ENCODE results near the gene UBE2R2.
"Not testable (repeated sequence)": the region's sequence is repeated elsewhere in the genome, so short reads cannot be mapped to it uniquely, and the experiment has no call there.

UBE2R2 gene

GRCh38 chr9:33932078-33932807 is 115.3 kb downstream of the UBE2R2 start:
- DNase-seq: no peak

GRCh38 chr9:33934188-33934878 is 117.4 kb downstream of the UBE2R2 start:
- DNase-seq: no peak

- DNase-seq: peak; percentile 42
Measured at GRCh38 chr9:33939924-33940874, 123.2 kb downstream of the UBE2R2 start.

GRCh38 chr9:33942471-33943083 is 125.6 kb downstream of the UBE2R2 start:
- no peak for DNase-seq

GRCh38 chr9:33943389-33943788 is 126.4 kb downstream of the UBE2R2 start:
- DNase-seq: no peak

GRCh38 chr9:33946779-33947535 is 130.0 kb downstream of the UBE2R2 start:
- no peak for DNase-seq

GRCh38 chr9:33950371-33950770 is 133.4 kb downstream of the UBE2R2 start:
- DNase-seq: no peak

GRCh38 chr9:33952066-33952465 is 135.1 kb downstream of the UBE2R2 start:
- DNase-seq: no peak

GRCh38 chr9:33956544-33956943 is 139.6 kb downstream of the UBE2R2 start:
- DNase-seq: no peak

GRCh38 chr9:33959725-33960124 is 142.8 kb downstream of the UBE2R2 start:
- no peak for DNase-seq

GRCh38 chr9:33962468-33962867 is 145.5 kb downstream of the UBE2R2 start:
- not testable (repeated sequence) for DNase-seq

GRCh38 chr9:33964086-33964768 is 147.3 kb downstream of the UBE2R2 start:
- no peak for DNase-seq
